Measurements from ENCODE around the gene BATF.

GRCh38 chr14:75519394-75519793 is 2.9 kb upstream of the BATF start:
- TF ChIP-seq CTCF (IDR thresholded peaks at IDR 0.05) (no peak), POLR2A (IDR thresholded peaks at IDR 0.05) (no peak)

All from right lobe of liver (tissue), 4 donors.